Daoy (cell line): ENCODE measurements around the gene EML1. TPM values are rescaled to one million over a fixed set of nuclear protein-coding genes. Genes with fewer than 3 reads are reported as not detected.

ENCODE experiments used
- DNase-seq: peaks from one replicate; pipeline ENCODE4 v3.0.0-alpha.2; 2015; ENCODE audit warnings: low read depth
- total RNA-seq: library from RNA; depleted of rRNA; stranded (reverse); fragments of >200 nt; shearing (Covaris generic); gene quantifications from 2 replicates; pipeline ENCODE4 v1.2.3, GENCODE V29; 2014

The EML1 gene
- total RNA-seq, 1 experiment from 2014 or later = 95.5 TPM

GRCh38 chr14:99871771-99872170 lies 78.6 kb downstream of the EML1 start:
- no peak for DNase-seq

DNA sequence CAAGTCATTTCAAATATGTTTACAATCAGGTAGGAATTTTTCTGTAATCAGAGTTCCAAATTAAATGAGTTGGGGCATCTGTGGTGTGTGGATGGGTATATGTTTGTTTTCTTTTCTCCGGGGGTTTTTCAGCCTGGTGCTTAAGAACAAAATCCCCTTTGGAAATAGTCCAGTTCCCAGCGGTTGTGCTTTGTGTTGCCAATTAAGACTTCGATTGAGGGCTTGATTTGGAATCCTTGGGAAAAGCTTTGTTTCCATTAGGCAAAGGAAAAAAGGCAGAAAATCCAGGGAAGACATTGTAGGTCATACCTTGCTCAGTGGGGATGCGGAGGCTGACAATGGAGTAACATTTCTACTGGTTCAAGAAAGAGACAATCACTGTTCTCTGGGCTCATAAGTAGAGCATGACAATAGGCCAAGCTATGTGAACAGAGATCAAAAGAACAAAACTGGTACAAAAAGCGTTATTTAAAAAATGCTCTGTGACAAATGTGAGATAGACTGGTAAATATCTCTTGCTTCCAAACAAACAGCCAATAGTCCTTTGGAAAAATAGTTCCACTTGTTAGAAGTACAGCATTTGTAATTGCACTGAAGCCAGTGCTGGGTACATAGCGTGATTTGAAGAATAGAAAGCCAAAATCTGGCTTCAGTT lies 79.7 kb downstream of the EML1 start:
- DNase-seq = peak; percentile 28

DNA sequence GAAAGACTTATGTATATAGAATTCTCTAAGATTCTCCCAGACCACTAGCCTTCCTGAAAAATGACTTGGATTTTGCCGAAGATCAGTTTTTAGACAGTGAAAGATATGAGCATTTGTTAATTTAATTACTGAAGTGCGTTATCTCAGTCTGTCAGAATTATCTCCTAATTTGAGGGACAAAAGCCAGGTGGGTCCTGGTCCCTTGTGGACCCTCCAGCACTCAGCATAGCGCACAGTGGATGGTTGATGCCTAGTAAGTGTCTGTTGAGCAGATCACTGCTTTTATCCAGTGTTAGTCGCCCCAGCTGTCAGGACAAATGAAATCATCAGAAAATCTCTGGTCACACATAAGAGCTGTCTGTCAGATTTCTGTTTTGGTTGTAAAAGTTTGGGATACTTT lies 80.4 kb downstream of the EML1 start:
- no peak for DNase-seq

DNA sequence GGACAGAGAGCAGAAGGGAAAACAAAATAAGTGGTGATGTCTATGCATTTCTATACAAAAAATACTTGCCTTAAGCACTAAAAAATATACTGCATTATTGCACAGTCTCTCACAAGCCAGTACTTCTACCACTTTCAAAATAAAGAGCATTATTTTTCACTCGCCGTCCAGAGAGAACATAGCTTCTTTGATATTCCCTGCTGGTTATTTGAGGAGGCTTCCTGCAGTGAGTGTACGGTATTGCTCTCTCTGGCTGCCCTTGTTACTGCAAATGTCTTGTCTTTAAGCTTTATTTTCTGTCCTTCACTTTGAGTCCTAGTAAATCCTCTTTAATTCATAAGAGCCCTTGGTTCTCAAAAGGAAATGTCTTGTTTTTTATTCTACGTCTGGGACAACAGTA lies 81.1 kb downstream of the EML1 start:
- no peak for DNase-seq

DNA sequence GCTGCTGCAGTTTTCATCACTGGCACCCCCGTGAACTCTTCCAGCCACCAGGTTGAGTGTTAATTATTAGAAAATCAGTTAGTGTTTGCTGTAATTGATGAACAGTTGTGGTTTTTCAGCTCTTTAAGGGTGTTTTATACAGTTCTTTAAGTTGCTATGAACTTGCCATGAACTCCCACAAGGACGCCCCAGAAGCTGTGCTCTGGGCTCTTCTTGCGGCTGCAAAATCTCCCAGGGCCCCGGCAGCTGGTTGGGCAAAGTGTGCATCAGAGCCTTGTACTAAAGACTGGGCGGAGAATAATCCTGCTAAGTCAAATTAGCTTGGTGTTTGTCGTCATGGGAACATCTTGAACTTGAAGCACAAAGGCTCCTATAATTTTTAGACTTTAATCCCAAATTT lies 82.2 kb downstream of the EML1 start:
- DNase-seq = no peak

- no peak for DNase-seq
Measured at GRCh38 chr14:99875836-99876235, 82.6 kb downstream of the EML1 start.

- no peak for DNase-seq
Measured at GRCh38 chr14:99876406-99876805, 83.2 kb downstream of the EML1 start.

DNA sequence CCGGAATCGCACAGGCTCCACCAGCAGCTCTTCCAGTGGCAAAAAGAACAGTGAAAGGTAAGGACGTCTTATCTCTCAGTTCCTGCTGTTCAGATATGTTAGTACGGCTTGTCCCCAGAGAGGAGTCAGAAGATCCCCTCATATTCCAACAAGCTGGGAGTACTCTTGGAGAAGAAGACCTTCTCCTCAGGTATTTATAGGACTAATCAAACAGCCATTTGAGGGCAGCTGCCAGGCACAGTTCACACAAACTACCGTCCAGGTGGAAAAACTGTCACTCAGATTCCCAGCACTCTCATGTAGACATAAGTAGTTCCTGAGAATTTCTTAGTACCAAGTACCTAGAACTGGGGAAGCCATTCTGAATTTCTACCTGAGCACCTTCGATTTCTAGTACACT lies 85.3 kb downstream of the EML1 start:
- no peak for DNase-seq

DNA sequence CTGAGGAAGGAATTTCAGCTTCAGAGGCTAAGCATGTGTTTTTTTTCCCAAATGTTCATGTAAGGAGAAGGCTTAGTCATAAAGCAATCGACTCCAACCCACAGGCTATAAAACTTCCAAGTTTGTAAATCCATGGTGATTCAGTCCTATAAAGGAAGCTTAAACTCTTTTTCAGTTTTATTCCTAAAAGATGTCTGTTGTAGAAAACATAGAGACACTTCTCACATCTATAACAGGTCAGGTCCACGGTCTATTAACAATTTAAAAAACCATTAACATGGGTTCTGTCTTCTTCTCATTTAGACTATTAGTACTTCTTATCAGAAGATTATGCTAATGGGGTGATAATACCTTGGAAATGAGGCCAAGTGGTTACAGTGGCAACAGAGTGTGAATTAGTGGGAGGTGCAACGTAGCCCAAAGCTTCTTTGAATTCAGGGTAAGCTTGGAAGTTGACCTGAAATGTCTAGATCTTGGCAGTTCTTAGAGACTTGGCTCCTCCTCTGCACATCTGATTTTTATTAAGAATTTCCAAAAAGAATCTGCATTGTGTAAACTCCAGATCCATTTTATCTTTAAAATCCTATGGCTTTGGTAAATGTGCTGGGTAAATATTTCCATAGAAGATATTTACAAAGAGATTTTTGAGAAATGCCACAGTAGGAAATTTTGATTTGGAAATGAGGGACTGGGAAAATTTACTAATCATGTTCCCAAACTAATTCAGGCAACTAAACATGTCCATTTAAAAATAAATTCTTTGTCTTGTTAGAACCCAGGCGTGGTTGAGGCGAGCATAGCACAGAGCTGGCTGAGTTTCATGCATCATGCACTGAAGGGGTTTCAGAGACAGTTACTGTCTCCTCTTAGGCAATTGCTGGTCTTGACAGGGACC lies 86.4 kb downstream of the EML1 start:
- DNase-seq = peak; percentile 72

GRCh38 chr14:99880651-99881420 lies 87.6 kb downstream of the EML1 start:
- no peak for DNase-seq

DNA sequence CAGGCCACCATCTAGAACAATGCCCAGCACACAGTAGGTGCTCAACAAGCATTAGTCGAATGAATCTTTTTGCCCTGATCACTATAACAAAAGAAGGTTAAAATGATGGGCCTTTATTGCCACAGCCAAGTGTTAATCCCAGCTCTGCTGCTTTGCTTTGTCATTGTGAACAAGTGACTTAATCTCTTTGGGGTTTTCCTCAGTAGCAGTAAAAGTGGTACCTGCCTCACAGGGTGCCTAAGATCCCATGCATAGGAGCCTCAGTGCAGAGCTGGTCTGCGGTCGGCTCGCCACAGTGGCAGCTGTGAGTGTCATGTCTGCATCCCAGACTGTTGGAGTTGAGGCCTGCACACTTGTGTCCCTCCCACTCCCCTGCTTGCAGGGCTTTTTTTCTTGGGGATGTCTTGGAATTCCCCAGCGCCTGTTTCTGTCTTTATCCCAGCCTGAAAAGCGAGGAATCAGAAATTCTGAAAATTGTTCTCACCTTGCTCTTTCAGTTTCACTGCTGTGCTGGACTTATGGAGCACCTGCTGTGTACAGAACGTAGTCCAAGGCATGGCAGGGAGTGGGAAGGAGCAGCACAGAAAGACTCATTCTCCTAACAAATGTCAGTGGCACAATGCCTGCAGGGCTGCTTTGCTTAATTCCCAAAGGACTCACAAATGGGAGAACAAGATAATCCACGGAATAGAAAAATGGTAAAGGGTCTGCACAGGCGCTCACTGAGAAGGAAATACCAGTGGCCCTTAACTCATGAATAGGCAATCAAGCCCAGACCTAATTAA lies 90.8 kb downstream of the EML1 start:
- DNase-seq = no peak

DNA sequence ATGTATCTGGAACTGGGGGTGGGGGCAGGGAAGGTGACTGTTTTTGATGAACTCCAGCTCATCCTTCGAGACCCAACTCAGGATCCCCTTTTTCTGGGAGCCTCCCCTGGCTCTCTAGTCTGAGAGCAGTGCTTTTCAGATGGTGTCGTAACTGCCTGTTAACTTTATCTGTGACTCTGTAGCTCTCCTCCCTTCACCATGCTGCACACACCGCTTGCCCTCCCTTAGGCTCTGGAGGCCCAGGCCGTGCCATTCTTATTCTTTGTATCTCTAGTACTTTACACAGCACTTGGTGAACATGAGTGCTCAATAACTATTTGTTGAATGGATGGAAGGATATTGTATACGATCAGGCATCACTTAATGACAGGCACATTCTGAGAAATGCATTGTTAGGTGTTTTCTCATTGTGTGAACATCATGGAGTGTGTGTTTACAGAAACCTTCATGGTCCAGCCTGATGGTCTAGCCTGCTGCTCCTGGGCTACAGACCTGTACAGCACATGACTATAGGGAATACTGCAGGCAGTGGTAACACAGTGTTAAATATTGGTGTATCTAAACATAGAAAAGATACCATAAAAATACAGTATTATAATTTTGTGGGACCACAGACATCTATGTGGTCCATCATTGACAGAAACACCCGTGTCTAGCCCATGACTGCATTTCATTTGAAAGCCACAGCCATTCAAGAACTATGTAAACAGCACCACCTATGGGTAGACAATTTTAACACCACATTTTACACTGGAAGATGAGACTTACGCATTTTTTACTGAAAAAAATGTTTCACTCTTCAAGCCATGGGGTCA lies 91.8 kb downstream of the EML1 start:
- peak; percentile 57 for DNase-seq

DNA sequence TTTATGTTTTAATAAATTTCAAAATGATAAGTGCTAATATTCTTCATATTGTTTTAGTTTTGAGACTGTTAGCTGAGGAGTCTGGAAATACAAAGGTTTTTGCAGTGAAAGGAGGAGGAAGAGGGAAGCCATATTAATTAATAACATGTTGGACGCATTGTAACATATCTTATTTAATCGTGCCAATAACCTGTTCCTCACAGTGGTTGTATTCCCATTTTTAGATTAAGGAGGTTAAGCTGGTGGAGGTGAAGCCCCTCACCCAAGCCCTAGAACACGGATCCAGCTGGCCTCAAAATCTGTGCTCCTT lies 92.4 kb downstream of the EML1 start:
- no peak for DNase-seq

DNA sequence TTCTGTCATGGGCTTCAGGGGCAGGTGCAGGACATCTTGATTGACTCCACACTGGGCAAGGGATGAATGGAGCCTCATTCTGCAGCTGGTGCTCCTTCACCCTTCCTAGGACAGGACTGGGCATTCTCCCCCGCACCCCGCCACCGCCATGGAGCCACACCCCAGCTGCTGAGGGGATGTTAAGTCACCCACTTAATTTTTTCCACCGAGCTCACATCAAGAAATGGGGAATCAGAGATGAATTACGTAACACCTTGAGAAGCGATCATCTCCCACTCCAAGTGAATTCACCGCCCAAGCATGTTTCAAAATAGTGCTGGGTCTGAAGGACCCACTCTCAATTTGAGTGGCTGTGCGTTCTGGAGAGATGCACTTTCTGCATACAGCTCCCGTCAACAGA lies 94.2 kb downstream of the EML1 start:
- DNase-seq = no peak

- DNase-seq = no peak
Measured at GRCh38 chr14:99888149-99888548, 94.9 kb downstream of the EML1 start.

DNA sequence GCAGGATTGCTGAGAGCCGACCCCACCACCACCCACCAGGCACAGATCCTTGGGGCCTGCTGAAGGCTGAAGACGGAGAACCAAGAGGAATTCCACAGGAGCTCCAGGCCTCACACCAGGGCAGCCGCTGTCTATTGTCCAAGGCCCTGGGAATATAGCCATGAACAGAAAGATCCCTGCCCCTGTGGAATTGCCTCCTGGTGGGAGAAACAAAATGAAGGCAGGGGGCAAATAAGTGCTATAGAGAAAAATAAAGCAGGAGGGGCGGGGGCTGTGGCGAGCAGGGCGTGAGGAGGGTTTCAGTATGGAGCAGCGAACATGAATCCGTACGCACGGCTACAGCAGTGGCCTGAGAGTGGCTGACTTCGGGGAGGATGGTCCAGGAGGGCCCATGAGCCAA lies 96.1 kb downstream of the EML1 start:
- DNase-seq = no peak

GRCh38 chr14:99891266-99891665 lies 98.1 kb downstream of the EML1 start:
- DNase-seq = no peak

DNA sequence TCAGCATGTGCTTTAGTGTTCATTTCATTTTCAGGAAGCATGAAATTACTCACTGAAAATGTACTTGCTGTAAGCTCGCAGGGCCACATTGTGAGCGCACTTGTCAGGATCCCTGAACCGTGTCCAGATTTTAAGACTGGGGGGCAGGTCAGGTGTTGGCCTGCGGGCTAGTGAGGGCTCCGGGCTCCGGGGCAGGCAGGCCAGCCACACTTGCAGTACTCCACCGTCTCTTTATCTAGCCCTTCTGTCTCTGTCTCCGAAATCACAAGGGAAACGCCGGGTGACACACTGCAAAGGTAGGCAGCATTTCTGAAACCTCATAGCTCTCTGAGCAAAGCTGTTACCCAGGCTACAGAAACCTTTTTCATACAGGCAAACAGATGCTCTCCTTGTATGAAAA lies 98.7 kb downstream of the EML1 start:
- DNase-seq = no peak

DNA sequence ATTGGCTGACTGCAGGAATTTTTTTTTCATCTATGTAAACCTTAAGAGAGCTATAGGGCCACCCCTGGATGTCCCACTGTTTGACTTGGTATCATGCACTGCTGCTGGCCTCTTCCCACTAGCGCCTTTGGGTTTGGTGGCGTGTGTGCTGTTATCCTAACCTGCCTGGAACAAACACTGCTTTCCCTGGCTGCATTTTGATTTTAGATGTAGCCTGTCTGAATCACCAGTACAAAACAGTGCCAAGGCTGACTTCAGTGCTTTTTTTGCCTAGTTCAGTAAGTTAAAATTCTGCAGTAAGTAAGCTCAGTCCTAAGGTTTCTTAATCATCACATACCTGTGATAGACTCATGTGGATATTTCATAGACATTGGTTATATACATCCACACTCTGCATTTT lies 99.2 kb downstream of the EML1 start:
- DNase-seq = no peak

- DNase-seq = no peak
Measured at GRCh38 chr14:99896361-99896760, 103.1 kb downstream of the EML1 start.

DNA sequence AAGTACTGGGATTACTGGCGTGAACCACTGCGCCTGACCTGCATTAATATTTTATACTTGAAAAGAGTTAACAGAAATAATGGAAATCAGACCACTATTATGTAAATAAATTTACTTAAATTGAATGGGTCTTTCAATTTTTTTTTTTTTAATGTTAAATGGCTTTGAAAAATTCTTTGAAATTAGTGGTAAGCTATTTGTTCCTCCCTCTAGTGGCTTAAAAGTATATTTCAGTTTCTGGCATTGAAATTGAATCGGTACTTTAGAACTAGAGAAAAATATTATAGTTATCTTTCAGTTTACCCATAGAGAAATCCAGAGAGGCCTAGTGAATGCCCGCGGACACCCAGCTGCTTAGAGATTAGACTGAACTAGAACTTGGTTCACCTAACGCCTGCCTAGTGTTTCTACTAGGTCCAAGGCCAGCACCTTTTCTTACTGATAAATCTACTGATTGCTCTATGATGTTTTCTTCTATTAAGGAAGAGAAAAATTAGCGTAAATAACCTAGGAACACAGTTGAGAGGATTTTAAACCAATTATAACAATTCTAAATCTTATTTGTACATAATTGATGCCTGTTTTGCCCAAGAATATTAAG lies 106.5 kb downstream of the EML1 start:
- DNase-seq = no peak
